HG02840 (cell line): Measurements from ENCODE around the gene PANX1.
"Not testable (repeated sequence)": the region's sequence is repeated elsewhere in the genome, so short reads cannot be mapped to it uniquely, and the experiment has no call there.

Experiments used
- ATAC-seq: cut with Tn5 transposase; IDR thresholded peaks from one replicate; pipeline ENCODE4 v1.9.1; 2021; ENCODE audit warnings: mild to moderate bottlenecking, moderate library complexity, moderate number of reproducible peaks; ENCODE audit not compliant: unreplicated experiment, low FRiP score

Gene PANX1, protein sequence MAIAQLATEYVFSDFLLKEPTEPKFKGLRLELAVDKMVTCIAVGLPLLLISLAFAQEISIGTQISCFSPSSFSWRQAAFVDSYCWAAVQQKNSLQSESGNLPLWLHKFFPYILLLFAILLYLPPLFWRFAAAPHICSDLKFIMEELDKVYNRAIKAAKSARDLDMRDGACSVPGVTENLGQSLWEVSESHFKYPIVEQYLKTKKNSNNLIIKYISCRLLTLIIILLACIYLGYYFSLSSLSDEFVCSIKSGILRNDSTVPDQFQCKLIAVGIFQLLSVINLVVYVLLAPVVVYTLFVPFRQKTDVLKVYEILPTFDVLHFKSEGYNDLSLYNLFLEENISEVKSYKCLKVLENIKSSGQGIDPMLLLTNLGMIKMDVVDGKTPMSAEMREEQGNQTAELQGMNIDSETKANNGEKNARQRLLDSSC

DNA sequence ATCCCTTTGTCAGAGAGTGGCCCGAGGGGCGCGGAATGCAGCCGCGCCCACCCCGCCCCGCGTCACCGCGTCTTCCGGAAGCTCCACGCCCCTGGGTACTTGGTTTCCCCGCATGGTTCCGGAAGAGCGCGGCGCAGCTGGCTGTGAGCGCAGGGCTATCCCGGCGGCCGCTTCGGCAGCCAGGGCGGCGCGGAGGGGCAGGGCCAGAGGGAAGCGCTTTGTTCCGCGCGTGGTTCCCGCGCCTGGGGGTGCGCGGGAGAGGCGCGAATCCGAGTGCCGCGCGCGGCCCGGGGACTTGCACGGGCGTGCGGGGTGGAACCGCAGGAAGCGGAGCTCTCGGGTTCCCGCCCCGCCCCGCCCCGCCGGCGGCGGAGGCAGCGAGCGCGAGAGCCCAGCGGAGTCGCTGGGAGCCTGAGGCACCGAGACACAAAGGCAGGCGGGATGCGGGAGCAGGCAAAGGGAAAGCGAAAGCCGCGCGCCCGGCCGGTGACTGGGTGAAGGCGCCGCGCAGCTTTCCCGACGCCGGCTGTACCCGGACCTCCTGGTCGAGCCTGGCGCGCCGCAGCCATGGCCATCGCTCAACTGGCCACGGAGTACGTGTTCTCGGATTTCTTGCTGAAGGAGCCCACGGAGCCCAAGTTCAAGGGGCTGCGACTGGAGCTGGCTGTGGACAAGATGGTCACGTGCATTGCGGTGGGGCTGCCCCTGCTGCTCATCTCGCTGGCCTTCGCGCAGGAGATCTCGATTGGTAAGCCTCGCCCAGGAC is at the start of gene PANX1:
Gene PANX1, plus strand, starts transcription at position 96 of the 766 bp plus-strand sequence. Its CDS starts 472 bp downstream, at position 568.
- ATAC-seq: peak; percentile 87

DNA sequence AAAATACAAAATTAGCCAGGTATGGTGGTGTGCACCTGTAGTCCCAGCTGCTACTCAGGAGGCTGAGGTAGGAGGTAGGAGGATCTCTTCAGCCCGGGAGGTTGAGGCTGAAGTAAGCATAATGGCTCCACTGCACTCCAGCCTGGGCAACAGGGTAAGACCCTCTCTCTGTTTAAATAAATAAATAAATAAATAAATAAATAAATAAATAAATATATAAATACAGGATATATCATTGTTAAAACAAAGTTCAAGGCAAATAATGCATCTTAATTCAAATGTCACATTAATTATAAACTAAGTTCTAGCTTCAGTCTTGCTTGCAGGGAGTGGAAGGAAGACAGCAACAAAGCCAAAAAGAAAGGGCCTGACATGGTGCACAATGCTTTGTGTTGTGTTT is 44.5 kb upstream of the PANX1 start:
- ATAC-seq: no peak

DNA sequence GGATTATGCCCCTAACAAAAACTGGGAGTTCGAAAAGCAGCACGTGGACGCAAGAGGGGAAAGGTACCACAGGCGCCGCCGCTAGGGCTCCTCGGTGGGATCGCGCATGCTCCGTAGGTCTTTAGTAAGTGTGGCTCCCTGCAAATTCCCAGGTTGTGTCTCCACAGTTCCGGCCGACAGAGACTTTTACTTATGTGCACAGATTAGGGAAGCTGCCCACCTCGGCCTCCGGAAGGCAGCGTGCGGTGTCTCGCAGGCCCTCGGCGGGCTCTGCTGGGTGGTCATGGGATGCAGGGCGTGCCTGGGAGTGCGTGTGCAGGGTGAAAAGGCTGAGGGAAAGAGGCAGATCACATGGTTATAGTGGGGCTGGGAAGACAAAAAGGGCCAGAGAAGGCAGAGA is 39.7 kb upstream of the PANX1 start:
- no peak for ATAC-seq

DNA sequence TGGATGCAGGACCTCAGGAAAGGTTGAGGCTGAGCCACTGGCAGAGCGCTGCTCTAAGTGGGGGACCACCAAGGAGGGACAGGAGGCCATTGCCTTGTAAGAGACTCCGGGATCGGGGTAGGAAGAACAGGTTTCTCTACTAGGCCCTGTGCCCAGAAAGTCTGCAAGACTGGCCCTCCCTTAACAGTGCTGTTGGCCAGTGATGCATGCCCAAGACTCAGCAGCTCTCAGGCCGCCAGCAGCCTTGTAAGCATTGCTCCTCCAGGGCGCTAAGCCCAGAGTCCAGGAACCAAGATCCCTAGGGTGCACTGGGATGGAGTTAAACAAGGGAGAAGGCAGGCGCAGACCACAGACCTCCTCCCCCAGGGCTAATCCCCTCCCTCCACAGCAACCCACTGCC is 39.3 kb upstream of the PANX1 start:
- ATAC-seq: no peak

DNA sequence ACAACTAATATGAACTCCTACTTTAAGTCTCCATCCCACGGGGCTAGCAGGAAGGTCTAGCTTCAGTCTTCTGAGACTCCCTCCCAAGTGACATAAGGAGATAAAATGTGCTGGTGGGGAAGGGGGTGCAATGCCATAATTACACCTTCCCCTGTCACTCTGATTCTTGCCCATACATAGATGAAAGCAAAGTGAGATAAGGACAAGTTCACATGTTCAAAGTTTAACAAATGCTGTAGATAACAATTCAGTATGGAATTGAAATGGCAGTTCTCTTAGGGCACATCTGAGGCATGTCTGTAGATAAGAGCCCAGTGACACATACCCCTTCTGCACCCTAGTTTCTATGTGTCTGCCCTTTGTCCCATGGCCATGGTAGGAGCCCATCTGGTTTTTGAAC is 38.2 kb upstream of the PANX1 start:
- no peak for ATAC-seq

DNA sequence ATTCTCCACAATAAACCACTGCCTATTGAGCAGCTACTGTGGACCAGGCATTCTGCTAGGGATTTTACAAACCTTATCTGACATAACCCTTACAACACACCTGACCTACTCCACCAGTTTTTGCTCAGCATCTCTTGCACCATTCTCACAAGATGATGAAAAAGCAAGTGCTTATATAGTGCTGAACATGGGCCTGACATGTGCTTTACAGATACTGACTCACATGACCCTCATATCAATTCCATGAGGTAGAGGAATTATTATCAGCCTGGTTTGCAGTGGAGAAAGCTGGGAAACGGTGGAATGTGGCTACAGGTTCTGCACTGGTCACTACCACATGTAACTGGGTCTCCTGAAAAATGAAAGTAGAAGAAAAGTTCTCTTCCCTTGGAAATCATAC is 37.5 kb upstream of the PANX1 start:
- ATAC-seq: no peak

DNA sequence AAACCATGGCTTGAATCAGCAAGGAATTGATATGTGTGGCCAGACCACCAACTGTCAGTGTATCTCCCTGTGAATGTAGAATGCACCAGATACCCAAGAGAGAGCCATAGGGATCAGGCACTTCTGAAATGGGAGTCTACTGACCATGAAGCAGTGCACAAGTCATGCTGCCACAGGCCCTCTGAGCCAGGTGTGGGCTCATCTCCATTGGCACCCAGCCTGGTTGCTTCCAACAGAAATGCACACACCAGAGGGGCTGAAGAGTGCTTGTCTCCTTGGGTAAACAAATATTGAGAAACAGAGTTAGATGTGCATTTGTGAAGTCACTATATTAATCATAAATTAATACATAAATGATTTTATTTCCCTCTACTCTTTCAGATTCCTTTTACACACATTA is 28.4 kb upstream of the PANX1 start:
- no peak for ATAC-seq

DNA sequence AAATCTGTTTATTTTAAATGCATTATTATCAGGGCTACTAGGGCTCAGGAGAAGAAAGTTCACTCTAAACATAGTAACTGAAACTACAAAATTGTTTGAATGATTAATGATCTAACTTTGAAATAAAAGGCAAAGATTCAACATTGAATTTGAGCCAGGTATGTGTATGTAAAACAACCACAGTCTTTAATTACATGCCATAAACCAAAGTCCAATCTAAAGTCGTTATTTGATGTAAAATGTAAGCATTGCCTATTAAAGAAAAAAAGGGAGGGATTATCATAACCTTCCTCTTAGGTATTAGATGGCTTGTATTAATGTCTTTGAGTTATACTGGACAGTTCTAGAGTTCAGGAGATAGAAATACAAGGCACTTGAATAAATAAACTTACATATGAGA is 25.2 kb upstream of the PANX1 start:
- ATAC-seq: no peak

DNA sequence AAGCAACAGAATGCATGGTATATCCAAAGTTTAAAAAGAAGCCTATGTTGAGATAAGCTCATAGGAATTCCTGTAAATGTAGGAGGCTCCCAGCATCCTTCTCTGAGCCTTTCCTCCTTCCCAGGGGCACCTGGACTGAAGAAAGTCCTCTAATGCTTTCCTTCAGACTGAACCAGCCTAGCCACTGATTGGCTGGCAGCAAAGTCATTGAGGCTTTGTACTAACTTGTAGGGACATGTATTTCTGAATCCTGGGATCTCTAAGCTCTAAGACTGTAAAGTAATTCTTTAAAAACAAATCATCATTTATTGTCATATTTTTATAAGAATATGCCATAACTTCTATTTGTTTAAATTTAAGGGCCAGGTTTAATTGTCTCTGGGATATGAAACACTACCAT is 23.9 kb upstream of the PANX1 start:
- ATAC-seq: no peak

DNA sequence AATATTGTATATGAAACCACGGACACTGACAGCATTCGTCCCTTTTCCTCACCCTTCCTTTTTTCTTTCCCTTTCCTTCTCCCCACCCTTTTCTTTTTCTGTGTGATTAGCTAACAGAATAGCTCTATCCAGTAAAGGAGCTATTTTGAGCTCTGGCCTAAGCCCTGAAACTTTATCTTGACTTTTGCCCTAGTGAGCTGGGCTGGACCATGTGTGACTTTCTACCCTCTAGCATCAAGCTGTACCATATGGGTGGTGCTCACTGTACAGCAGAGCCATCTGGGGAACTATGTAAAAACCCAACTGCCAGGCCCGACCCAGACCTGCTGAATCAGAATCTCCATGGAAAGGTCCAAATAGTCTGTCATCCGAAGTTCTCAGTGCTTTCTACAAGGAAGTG is 21.9 kb upstream of the PANX1 start:
- no peak for ATAC-seq

DNA sequence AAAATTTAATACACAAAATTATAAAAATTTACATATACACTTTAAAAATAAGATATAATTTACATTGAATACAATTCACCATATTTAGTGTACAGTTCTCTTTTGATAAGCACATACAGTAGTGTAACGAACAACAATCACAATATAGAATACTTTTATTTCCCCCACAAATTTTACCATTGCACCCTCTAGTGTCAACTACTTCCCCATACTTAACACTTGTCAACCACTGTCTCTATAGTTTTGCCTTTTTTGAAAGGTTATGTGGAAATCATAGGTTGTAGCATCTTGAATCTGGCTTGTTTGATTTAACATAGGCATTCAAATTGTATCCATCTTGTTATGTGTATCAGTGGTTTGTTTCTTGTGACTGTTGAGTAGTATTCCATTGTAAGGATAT is 21.3 kb upstream of the PANX1 start:
- no peak for ATAC-seq

DNA sequence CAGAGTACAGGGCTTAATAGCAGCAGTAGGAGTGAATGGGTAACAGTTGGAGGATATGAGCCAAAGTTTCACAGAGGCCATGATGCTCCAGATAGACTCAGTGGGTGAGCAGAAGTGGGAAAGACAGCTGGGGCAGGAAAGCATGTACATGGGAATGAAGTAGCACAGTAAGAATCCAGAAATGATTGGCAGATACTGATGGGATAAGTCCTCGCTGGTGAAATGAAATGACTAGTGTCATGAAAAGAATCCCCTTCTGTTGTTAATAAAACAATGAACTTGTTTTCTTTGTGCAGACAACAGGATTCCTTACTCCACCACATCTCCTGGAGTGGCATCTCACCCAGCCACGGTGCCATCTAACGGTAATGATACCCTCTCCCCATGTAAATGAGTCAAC is 17.4 kb upstream of the PANX1 start:
- ATAC-seq: no peak

DNA sequence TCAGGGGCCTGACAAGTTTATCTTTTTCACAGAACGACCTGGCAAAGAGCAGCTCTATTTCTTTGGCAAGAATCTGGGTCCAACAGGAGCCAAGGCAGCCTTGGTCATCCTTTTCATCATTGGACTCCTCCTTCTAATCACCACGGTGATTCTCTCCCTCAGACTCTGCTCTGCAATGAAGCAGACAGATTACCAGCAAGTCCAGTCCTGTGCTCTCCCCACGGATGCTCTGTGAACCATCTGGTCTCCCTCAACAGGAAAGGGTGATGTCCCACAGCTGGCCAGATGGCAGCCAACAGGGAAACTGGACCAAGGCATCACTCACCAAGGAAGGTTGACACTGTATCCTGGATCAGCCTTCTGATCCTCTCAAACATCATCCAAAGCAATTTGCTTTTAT is 17.0 kb upstream of the PANX1 start:
- no peak for ATAC-seq

DNA sequence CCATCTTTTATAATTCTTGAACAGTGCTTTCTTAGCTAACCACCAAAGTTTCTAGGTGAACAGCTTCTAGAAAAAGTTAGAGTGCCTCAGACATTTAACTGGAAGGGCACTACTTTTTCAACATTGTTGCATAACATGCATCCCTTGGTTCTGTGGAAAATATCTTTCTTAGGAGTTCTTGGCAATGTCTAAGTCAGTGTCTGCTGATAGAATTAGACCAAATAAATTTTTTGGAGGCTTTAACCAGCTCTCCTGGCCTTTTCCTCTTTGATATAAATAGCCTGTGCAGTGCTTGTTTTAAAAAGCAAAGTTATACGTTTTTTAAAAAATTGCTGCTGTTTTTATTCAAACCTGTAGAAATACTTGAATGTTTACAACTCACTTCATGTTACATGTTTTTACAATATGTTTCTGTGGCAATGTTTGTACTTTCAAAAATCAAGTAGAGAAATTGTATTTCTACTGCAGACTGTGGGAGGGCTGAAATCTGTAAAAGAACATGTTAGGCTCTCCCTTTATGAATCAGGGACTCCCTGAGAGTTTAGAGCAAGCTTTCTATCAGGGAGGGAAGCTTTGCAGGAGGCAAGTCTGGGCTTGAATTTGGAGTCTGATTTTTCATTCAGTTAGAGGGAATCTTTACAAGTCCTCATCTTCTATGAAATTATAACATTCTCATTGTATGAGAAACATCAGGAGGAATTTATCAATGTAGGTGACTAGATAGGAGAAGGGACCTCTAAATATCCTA is 16.3 kb upstream of the PANX1 start:
- no peak for ATAC-seq

DNA sequence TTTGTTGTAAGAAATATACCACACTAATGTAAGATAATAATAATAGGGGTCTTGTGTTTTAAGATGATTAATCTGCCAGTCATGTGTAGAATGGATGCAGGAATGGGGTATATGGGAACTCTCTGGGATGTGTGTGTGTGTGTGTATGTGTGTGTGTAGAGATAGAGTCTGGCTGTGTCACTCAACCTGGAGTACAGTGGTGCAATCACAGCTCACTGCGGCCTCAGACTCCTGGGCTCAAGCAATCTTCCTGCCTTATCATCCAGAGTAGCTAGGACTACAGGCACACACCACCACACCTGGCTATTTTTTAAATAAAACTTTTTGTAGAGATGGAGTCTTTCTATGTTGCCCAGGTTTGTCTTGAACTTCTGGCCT is 11.5 kb upstream of the PANX1 start:
- no peak for ATAC-seq

DNA sequence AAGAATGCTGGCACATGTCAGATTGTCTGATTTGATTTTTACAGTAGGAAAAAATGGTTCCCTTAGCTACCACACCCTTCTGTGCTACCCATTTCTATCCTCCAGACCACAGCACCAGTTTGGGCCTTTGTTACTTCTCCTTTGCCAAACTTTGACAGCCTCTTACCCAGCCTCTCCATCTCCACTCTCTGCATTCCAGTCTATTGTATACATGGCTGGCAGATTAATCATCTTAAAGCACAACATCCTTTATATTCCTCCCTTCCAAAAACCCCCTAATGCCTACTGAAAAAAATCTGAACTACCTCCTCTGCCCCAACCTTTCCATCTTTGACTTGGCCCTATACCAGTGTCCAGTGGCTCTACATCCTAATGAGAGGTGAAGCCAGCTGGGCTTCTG is 10.8 kb upstream of the PANX1 start:
- ATAC-seq: no peak

DNA sequence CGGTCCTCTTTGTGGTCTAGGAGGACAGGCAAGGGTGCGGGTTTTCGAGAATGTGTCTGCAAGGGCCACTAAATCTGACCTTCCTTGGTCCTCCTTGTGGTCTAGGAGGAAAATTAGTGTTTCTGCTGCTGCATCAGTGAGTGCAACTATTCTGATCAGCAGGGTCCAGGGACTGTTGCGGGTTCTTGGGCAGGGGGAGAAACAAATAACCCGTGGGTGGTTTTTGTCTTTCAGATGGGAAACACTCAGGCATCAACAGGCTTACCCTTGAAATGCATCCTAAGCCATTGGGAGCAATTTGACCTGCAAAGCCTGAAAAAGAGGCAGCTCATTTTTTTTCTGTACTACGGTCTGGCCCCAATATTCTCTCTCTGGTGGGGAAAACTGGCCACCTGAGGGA is 9.0 kb upstream of the PANX1 start:
- not testable (repeated sequence) for ATAC-seq

DNA sequence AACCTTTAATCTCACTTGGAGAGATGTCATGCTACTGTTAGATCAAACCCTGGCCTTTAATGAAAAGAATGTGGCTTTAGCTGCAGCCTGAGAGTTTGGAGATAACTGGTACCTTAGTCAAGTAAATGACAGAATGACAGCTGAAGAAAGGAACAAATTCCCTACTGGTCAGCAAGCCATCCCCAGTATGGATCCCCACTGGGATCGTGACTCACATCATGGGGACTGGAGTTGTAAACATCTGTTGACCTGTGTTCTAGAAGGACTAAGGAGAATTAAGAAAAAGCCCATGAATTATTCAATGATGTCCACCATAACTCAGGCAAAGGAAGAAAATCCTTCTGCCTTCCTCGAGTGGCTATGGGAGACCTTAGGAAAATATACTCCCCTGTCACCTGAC is 8.1 kb upstream of the PANX1 start:
- not testable (repeated sequence) for ATAC-seq

DNA sequence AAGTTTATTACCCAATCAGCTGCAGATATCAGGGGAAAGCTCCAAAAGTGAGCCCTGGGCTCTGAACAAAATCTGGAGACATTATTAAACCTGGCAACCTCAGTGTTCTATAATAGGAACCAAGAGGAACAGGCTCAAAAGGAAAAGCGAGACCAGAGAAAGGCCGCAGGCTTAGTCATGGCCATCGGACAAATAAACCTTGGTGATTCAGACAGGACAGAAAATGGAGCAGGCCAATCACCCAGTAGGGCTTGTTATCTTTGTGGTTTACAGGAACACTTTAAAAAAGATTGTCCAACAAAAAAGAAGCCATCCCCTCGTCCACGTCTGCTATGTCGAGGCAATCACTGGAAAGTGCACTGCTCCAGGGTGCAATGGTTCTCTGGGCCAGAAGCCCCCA is 7.7 kb upstream of the PANX1 start:
- no peak for ATAC-seq

DNA sequence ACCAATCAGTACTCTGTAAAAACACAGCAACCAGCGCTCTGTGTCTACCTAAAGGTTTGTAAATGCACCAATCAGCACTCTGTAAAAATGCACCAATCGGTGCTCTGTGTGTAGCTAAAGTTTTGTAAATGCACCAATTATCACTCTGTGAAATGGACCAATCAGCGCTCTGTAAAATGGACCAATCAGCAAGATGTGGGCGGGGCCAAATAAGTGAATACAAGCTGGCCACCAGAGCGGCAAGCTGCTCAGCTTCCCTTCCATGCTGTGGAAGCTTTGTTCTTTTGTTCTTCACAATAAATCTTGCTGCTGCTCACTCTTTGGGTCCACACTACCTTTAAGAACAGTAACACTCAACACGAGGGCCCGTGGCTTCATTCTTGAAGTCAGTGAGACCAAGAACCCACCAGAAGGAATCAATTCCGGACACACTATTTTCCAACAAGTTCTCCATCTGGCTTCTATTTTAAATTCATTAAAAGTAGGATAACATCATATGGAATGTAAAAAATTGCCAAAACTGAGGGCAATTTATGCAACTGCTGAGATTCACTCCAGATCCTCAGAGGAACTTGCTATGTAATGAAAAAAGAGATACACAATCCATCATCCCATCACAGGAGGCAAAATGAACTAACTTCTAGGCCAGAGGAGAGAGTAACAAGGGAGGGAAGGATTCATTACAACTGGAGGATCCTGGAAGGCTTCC is 3.1 kb upstream of the PANX1 start:
- no peak for ATAC-seq

DNA sequence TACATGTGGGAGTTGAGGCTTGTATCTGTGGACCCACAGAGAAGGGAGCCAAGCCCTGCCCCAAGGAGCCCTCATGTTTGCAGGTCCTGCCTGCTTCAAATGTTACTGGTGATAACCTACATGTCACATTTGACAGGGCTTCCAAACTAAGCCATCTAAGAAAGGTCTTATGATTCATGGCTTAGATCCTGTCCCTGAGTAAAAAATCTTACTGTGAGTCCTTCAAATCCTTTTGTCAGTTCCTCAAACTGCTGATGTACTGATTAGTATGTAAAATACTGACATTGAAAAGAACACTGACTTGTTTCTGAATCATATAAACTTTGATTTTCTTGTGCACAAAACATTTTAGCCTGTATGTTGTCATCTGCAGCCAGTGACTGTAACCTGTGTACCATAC is 1.0 kb upstream of the PANX1 start:
- no peak for ATAC-seq
